H1 (cell line): ENCODE data around the gene DHRS2. TPM values are rescaled to one million over a fixed set of nuclear protein-coding genes. Genes with fewer than 3 reads are reported as not detected.

Source experiments
- CTCF ChIA-PET: fragments of 300-600 bp; sonication (Branson Sonifier 250); formaldehyde crosslinking; loops from one replicate; lab custom pipeline; 2021; ENCODE audit not compliant: partially characterized antibody; lab: Charles Lee
- POLR2A ChIA-PET: fragments of 300-600 bp; sonication (Branson Sonifier 250); formaldehyde crosslinking; loops from one replicate; lab custom pipeline; 2021; ENCODE audit warnings: inconsistent platforms; ENCODE audit not compliant: partially characterized antibody; lab: Charles Lee
- DNase-seq, 2 experiments: peaks; one replicate each; pipeline versions ENCODE4 v3.0.0 to v3.0.0-alpha.2; 2010 to 2022; ENCODE audit warnings: low spot score in 2 of 2, low read depth in 1 of 2, mixed read lengths in 1 of 2
- FAIRE-seq: peaks from 2 replicates; lab custom pipeline; 2011; peaks lifted over from hg19 to GRCh38; lab: Jason Lieb, UNC
- H2AFZ ChIP-seq: 2 replicates; pipeline ENCODE4 v1.8.1; 2012; ENCODE audit warnings: low read length, inconsistent platforms
- H2AK5ac ChIP-seq: 2 replicates; pipeline ENCODE4 v1.6.1; 2013; ENCODE audit warnings: low read depth, low read length
- H2BK120ac ChIP-seq: replicated peaks from 2 replicates; pipeline ENCODE3; 2013; ENCODE audit warnings: low read depth, low read length, inconsistent platforms
- H2BK12ac ChIP-seq: 2 replicates; pipeline ENCODE4 v1.6.1; 2013; ENCODE audit warnings: low read depth, low read length
- H2BK15ac ChIP-seq: 2 replicates; pipeline ENCODE4 v1.6.1; 2013; ENCODE audit warnings: low read length
- H2BK20ac ChIP-seq: 2 replicates; pipeline ENCODE4 v1.6.1; 2013; ENCODE audit warnings: low read length
- H2BK5ac ChIP-seq: 2 replicates; pipeline ENCODE4 v1.6.1; 2013; ENCODE audit warnings: low read depth, low read length
- H3K14ac ChIP-seq: 2 replicates; pipeline ENCODE4 v1.6.1; 2013; ENCODE audit warnings: inconsistent platforms; ENCODE audit not compliant: insufficient read length
- H3K18ac ChIP-seq: 2 replicates; pipeline ENCODE4 v1.6.1; 2013; ENCODE audit warnings: low read length; ENCODE audit errors: extremely low read depth
- H3K23ac ChIP-seq: 2 replicates; pipeline ENCODE4 v1.6.1; 2013; ENCODE audit warnings: inconsistent platforms; ENCODE audit not compliant: insufficient read length
- H3K23me2 ChIP-seq: 2 replicates; pipeline ENCODE4 v1.6.1; 2013; ENCODE audit warnings: low read depth, low read length
- H3K27ac ChIP-seq: 2 replicates; pipeline ENCODE4 v1.6.1; 2011; ENCODE audit warnings: low read depth, low read length, inconsistent platforms
- H3K27me3 ChIP-seq, 4 experiments: replicated peaks in 1 of 4; 1 replicate in 1 of 4; 2 replicates in 3 of 4; pipeline versions ENCODE4 v1.6.1 to v1.8.1; 2011 to 2013; ENCODE audit warnings: low read length in 3 of 4, mild to moderate bottlenecking in 3 of 4, inconsistent platforms in 2 of 4, mixed read lengths in 2 of 4, moderate library complexity in 1 of 4; ENCODE audit not compliant: control insufficient read depth in 3 of 4, insufficient read depth in 3 of 4; ENCODE audit errors: extremely low read depth in 1 of 4
- H3K36me3 ChIP-seq, 4 experiments: 2 replicates each; pipeline versions ENCODE4 v1.6.1 to v1.8.1; 2011 to 2013; ENCODE audit warnings: mild to moderate bottlenecking in 4 of 4, low read length in 3 of 4, moderate library complexity in 2 of 4, control low read depth in 1 of 4, inconsistent platforms in 1 of 4; ENCODE audit not compliant: insufficient read depth in 4 of 4, control insufficient read depth in 2 of 4
- H3K4ac ChIP-seq: replicated peaks from 2 replicates; pipeline ENCODE3; 2013; ENCODE audit warnings: low read length, low read depth, mixed read lengths, inconsistent platforms; ENCODE audit not compliant: insufficient read length
- H3K4me1 ChIP-seq, 4 experiments: replicated peaks in 1 of 4; 1 replicate in 1 of 4; 2 replicates in 3 of 4; pipeline versions ENCODE4 v1.6.1 to v1.8.1; 2011 to 2013; ENCODE audit warnings: low read length in 3 of 4, inconsistent platforms in 2 of 4, mixed read lengths in 1 of 4; ENCODE audit not compliant: insufficient read depth in 4 of 4, control insufficient read depth in 3 of 4
- H3K4me2 ChIP-seq, 2 experiments: 2 replicates each; pipeline versions ENCODE4 v1.6.1 to v1.8.1; 2011 to 2013; ENCODE audit warnings: low read depth in 2 of 2, low read length in 2 of 2, control low read depth in 1 of 2, inconsistent platforms in 1 of 2, mild to moderate bottlenecking in 1 of 2; ENCODE audit not compliant: insufficient read depth in 1 of 2
- H3K4me3 ChIP-seq, 4 experiments: fragments of 200-600, 300-600 bp in 1 of 4; sonication (generic), shearing (Covaris generic), sonication (Bioruptor Twin) in 1 of 4; 2 replicates each; pipeline versions ENCODE4 v1.5.1 to v1.8.1; 2011 to 2016; ENCODE audit warnings: low read length in 4 of 4, low read depth in 3 of 4, control low read depth in 2 of 4, inconsistent platforms in 2 of 4, mild to moderate bottlenecking in 2 of 4, mixed read lengths in 1 of 4, moderate library complexity in 1 of 4; ENCODE audit not compliant: insufficient read depth in 2 of 4; ENCODE audit errors: extremely low read depth in 1 of 4
- H3K56ac ChIP-seq: replicated peaks from 2 replicates; pipeline ENCODE3; 2013; ENCODE audit warnings: low read depth, mild to moderate bottlenecking, mixed read lengths, low read length, inconsistent platforms; ENCODE audit not compliant: insufficient read length
- H3K79me1 ChIP-seq: 2 replicates; pipeline ENCODE4 v1.6.1; 2013; ENCODE audit warnings: low read depth, low read length, control low read depth
- H3K79me2 ChIP-seq, 2 experiments: 2 replicates each; pipeline versions ENCODE4 v1.6.1 to v1.8.1; 2012 to 2013; ENCODE audit warnings: low read length in 2 of 2, mild to moderate bottlenecking in 2 of 2, inconsistent platforms in 1 of 2; ENCODE audit not compliant: insufficient read depth in 2 of 2, control insufficient read depth in 1 of 2
- H3K9ac ChIP-seq, 4 experiments: replicated peaks in 1 of 4; 1 replicate in 1 of 4; 2 replicates in 3 of 4; pipeline versions ENCODE4 v1.6.1 to v1.8.1; 2011 to 2013; ENCODE audit warnings: low read depth in 3 of 4, low read length in 3 of 4, control low read depth in 2 of 4, mild to moderate bottlenecking in 2 of 4, moderate library complexity in 2 of 4, inconsistent platforms in 1 of 4; ENCODE audit errors: extremely low read depth in 1 of 4
- H3K9me3 ChIP-seq, 2 experiments: 2 replicates each; pipeline versions ENCODE4 v1.6.1 to v1.8.1; 2012 to 2013; ENCODE audit warnings: mild to moderate bottlenecking in 2 of 2, moderate library complexity in 2 of 2, control low read depth in 1 of 2, inconsistent platforms in 1 of 2, low read depth in 1 of 2, low read length in 1 of 2, mixed read lengths in 1 of 2; ENCODE audit not compliant: insufficient read depth in 2 of 2
- H4K20me1 ChIP-seq, 2 experiments: replicated peaks in 1 of 2; 2 replicates each; pipeline versions ENCODE3 to v1.8.1; 2011 to 2013; ENCODE audit warnings: inconsistent platforms in 2 of 2, low read length in 2 of 2, mild to moderate bottlenecking in 1 of 2; ENCODE audit not compliant: insufficient read depth in 2 of 2, control insufficient read depth in 1 of 2
- H4K5ac ChIP-seq: 2 replicates; pipeline ENCODE4 v1.6.1; 2013; ENCODE audit warnings: low read length, low read depth, mixed read lengths, inconsistent platforms; ENCODE audit not compliant: insufficient read length
- H4K8ac ChIP-seq: 2 replicates; pipeline ENCODE4 v1.8.0; 2013; ENCODE audit warnings: mild to moderate bottlenecking, moderate library complexity, low read length, inconsistent platforms; ENCODE audit not compliant: insufficient read depth; ENCODE audit errors: extremely low read depth
- H4K91ac ChIP-seq: replicated peaks from 2 replicates; pipeline ENCODE3; 2013; ENCODE audit warnings: low read length, mixed read lengths, inconsistent platforms; ENCODE audit not compliant: insufficient read length
- CHD2 ChIP-seq: IDR thresholded peaks from 2 replicates; pipeline ENCODE4 v1.6.1; 2012; ENCODE audit warnings: low read length, improper control_type of control experiment
- SRF ChIP-seq: IDR thresholded peaks from 2 replicates; pipeline ENCODE4 v1.6.1; 2011; ENCODE audit warnings: mild to moderate bottlenecking, low read depth, low read length, moderate library complexity
- WGBS, 2 experiments: shearing (Covaris generic) in 1 of 2; methylation state at CpG; one replicate each; pipeline versions ENCODE4 v1.1.6 to v1.1.7; 2013 to 2015; ENCODE audit warnings: low lambda C conversion rate in 2 of 2, mixed read lengths in 2 of 2, inconsistent platforms in 1 of 2, low coverage in 1 of 2, missing lambda C conversion rate in 1 of 2; ENCODE audit not compliant: insufficient replicate concordance in 2 of 2, insufficient coverage in 1 of 2, insufficient read length in 1 of 2; ENCODE audit errors: extremely low coverage in 1 of 2, missing lambda C conversion rate in 1 of 2; 5-methylcytosine and 5-hydroxymethylcytosine counted together
- polyA plus RNA-seq, 7 experiments: library from polyadenylated mRNA; depleted of rRNA in 3 of 7; stranded (reverse) in 5 of 7; unstranded in 2 of 7; fragments of >200 nt in 5 of 7; fragments of 200-250 nt in 2 of 7; gene quantifications; 1 replicate in 5 of 7; 2 replicates in 1 of 7; 4 replicates in 1 of 7; pipeline versions ENCODE4 v1.2.1 to v1.2.3, GENCODE V29; 2011 to 2013; ENCODE audit warnings: missing spikeins in 2 of 7, mixed read lengths in 2 of 7
- total RNA-seq: library from RNA; stranded (reverse); fragmentation: NEBNext Ultra II Directional; extraction: Animal tissue kit (Norgen Biotek cat#: 25700); gene quantifications from 2 replicates; pipeline ENCODE4 v1.2.1, GENCODE V29; 2021

The DHRS2 gene
- total and polyA plus RNA-seq, 2 of the 8 experiments (the other 6 are each of a cell fraction or from before 2014, with no cell fraction given): 1.1 to 3.5 TPM

GRCh38 chr14:23631702-23632460 is 4.3 kb upstream of the DHRS2 start:
- H3K23ac ChIP-seq: no peak overlapping the region
- no peak overlapping the region for H4K8ac ChIP-seq
- no peaks in the 10 kb centered on the region for H3K27me3 ChIP-seq
- FAIRE-seq: peak; percentile 65
- ChIA-PET CTCF (interaction anchor here (0.7 to 7.4 kb wide), 54 partner anchors 9 to 478 kb away, joined by 3 to 77 read pairs (median 7); partner anchors contain the start of gene DHRS4), POLR2A (interaction anchor here (1.0 to 1.4 kb wide), 2 partner anchors 62 to 265 kb away, joined by 3 to 6 read pairs; no protein-coding TSS in a partner anchor)
- peak overlapping the region; percentile 80; the same call in 1 of the 2 replicates for H2BK12ac ChIP-seq
- no peak overlapping the region; the same call in none of the 2 replicates for H3K18ac ChIP-seq
- H3K4me1 ChIP-seq: no peaks in the 10 kb centered on the region; a peak in 1 of 7 replicates
- H3K9me3 ChIP-seq: peaks cover 4 to 10% of the 10 kb centered on the region in 2 experiments; a peak in 3 of 4 replicates
- H2BK20ac ChIP-seq: peak overlapping the region; percentile 11
- no peaks in the 10 kb centered on the region for H4K20me1 ChIP-seq
- WGBS, 2 experiments: 30% methylated on average over 8 of the region's 8 CpGs; no CpG with 5 or more reads in 1 of the 2 experiments
- no peak overlapping the region for H3K56ac ChIP-seq
- H3K14ac ChIP-seq: no peak overlapping the region
- H4K5ac ChIP-seq: no peak overlapping the region
- H2BK15ac ChIP-seq: peak overlapping the region; percentile 95
- H3K4me2 ChIP-seq: no peak overlapping the region
- peak overlapping the region; percentile 19 for H3K4ac ChIP-seq
- peak overlapping the region; percentile 75; the same call in 1 of the 2 replicates for H2BK5ac ChIP-seq
- no peaks in the 10 kb centered on the region for H3K79me1 ChIP-seq
- H4K91ac ChIP-seq: peak overlapping the region; percentile 49
- peak overlapping the region; percentile 8 for H2BK120ac ChIP-seq
- H3K23me2 ChIP-seq: no peaks in the 10 kb centered on the region
- no peak overlapping the region for H3K4me3 ChIP-seq
- no peaks in the 10 kb centered on the region for H3K36me3 ChIP-seq
- no peak overlapping the region for H3K27ac ChIP-seq
- H3K79me2 ChIP-seq: no peaks in the 10 kb centered on the region
- no peak overlapping the region for H2AK5ac ChIP-seq
- no peak overlapping the region for H3K9ac ChIP-seq
- DNase-seq: peak; percentile 72 to 93
- H2AFZ ChIP-seq: peak overlapping the region; percentile 100
- TF ChIP-seq CHD2 (no peak), SRF (no peak)
